ENCODE results near the gene DMD.

GRCh38 chrX:32618154-32618553 lies 593.2 kb downstream of the DMD start:
- TF ChIP-seq CTCF (conservative IDR thresholded peaks at IDR 0.05) (no peak), ZFX (IDR thresholded peaks at IDR 0.05) (no peak)

Measured in C4-2B (cell line).